Omental fat pad (tissue), 4 donors: ENCODE results near the gene SPATA19. TPM values are rescaled to one million over a fixed set of nuclear protein-coding genes. Genes with fewer than 3 reads are reported as not detected.
"Not testable (repeated sequence)": the region's sequence is repeated elsewhere in the genome, so short reads cannot be mapped to it uniquely, and the experiment has no call there.

ENCODE experiments used
- ATAC-seq: fragments of 150-250 bp; one replicate; pipeline ENCODE4 v1.9.1; 2016; ENCODE audit warnings: mild to moderate bottlenecking, moderate library complexity; ENCODE audit not compliant: low FRiP score
- DNase-seq: peaks from one replicate; pipeline ENCODE4 v3.0.0-alpha.2; 2019; ENCODE audit warnings: low spot score
- total RNA-seq, 4 donors: library from RNA; depleted of rRNA; stranded (reverse); fragments of >200 nt; gene quantifications; one replicate each; pipeline ENCODE4 v1.1.0, GENCODE V29; 2016
- TF ChIP-seq, protein P1 (sequence below), 3 donors: fragments of 450-650 bp; IDR thresholded peaks; one replicate each; pipeline ENCODE4 v1.5.1; 2016 to 2017; ENCODE audit warnings: antibody characterized with exemption in 3 of 3, mild to moderate bottlenecking in 3 of 3, moderate library complexity in 2 of 3

SPATA19 gene
- total RNA-seq, 4 donors from 2014 or later = not detected

DNA sequence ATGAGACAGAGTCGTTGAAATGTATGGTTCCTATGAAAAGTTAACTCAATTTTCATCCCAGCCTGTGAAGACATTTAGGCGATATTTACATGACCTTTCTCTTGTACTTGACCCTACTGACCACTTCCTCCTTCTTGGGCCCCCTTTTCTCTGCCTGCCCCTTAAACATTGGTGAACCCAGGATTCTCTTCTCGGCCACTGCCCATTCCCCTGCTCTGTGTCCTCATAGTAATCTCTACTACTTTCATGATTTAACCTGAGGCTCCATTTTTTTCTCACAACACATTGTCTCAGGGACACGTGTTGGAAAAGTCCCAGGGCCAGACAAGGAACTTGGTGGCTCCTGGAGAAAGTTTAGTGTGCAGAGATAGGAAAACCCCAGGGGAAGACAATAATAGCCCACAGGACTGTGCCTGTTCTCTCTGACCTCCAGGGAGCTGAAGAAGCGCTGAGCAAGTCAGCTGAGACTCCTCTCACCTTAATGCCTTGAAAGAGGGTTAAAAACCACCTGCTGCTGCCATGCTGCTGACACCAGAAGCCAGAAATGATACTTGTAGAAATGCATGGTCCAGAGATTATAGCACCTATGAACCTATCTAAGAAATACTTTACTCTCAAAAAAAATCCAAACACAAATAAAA is 42.5 kb upstream of the SPATA19 start:
- DNase-seq (no peak), ATAC-seq (no peak)
- TF ChIP-seq, protein P1, sequence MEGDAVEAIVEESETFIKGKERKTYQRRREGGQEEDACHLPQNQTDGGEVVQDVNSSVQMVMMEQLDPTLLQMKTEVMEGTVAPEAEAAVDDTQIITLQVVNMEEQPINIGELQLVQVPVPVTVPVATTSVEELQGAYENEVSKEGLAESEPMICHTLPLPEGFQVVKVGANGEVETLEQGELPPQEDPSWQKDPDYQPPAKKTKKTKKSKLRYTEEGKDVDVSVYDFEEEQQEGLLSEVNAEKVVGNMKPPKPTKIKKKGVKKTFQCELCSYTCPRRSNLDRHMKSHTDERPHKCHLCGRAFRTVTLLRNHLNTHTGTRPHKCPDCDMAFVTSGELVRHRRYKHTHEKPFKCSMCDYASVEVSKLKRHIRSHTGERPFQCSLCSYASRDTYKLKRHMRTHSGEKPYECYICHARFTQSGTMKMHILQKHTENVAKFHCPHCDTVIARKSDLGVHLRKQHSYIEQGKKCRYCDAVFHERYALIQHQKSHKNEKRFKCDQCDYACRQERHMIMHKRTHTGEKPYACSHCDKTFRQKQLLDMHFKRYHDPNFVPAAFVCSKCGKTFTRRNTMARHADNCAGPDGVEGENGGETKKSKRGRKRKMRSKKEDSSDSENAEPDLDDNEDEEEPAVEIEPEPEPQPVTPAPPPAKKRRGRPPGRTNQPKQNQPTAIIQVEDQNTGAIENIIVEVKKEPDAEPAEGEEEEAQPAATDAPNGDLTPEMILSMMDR (IDR thresholded peaks at IDR 0.05) = no peak

GRCh38 chr11:133886029-133886428 is 40.7 kb upstream of the SPATA19 start:
- TF ChIP-seq, protein P1 (IDR thresholded peaks at IDR 0.05) = no peak
- ATAC-seq (no peak), DNase-seq (no peak)

DNA sequence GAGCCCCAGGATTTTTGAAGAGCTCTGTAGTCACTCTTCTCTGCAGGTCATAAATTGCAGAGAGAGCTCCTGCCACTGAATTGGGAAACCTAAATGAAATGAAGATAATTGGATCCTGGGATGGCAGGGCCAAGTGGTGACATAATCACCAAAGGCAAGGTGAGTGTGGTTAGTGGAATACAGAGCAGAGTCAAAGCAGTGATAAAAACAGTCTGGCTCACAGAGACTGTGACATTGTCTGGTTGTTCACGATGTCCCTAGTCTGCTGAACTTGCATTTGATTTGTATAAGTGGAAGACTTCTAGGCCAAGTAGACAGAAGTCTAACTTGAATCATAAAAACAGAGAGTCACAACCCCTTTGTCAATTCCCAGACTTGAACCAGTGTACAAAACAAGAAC is 26.8 kb upstream of the SPATA19 start:
- DNase-seq (no peak), ATAC-seq (no peak)
- TF ChIP-seq, protein P1 (IDR thresholded peaks at IDR 0.05) = no peak

DNA sequence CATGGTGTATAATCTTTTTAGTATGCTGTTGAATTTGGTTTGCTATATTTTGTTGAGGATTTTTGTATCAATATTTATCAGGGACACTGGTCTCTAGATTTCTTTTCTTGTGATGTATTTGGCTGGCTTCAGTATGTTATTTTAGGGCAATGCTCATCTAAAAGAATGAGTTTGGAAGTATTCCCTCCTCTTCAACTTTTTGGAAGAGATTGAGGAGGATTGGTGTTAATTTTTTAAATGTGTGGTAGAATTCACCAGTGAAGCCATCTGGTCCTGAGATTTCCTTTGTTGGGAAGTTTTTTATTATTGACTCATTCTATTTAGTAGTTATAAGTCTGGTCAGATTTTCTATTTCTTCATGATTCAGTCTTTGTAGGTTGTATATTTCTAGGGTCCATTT is 22.1 kb upstream of the SPATA19 start:
- ATAC-seq (no peak), DNase-seq (no peak)
- TF ChIP-seq, protein P1 (IDR thresholded peaks at IDR 0.05) = no peak

DNA sequence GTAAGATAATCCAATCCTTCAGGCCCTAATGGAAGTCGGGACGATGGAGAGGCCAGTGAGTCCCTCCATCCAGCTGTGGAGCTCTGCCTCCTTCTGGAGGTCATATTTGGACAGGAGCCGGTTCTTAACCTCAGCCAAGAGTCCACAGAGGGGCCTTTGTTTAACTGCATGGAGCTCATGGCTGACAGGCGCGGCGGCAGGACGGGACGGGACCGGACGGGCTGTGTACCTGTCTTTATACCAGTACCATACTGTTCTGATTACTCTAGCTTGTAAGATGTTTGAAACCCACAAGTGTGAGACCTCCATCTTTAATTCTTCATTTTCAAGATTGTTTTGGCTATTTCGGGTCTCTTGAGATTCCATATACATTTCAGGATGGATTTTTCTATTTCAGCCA is 20.2 kb upstream of the SPATA19 start:
- no peak for ATAC-seq
- no peak for DNase-seq
- TF ChIP-seq, protein P1 (IDR thresholded peaks at IDR 0.05) = no peak

- TF ChIP-seq, protein P1 (IDR thresholded peaks at IDR 0.05) = no peak
- no peak for ATAC-seq
- DNase-seq = no peak
These were observed 19.4 kb upstream of the SPATA19 start for GRCh38 chr11:133864756-133865155.

DNA sequence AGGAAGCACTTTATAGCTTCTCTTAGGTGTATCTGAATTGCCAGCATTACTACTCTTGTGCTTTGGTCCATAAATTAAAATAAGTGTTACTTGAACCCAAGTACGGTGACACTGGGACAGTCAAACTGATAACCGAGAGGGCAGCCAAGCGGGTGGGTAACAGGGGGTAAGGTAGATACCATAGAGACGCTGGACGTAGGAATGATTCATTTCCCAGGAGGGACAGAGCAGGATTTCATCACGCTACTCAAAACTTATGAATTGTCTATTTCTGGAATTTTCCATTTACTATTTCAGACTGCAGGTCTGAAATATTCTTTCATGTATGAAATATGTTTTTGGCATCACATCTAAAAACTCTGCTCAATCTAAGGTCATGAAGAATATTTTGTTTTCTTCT is 14.8 kb upstream of the SPATA19 start:
- peak; percentile 62 for ATAC-seq

DNA sequence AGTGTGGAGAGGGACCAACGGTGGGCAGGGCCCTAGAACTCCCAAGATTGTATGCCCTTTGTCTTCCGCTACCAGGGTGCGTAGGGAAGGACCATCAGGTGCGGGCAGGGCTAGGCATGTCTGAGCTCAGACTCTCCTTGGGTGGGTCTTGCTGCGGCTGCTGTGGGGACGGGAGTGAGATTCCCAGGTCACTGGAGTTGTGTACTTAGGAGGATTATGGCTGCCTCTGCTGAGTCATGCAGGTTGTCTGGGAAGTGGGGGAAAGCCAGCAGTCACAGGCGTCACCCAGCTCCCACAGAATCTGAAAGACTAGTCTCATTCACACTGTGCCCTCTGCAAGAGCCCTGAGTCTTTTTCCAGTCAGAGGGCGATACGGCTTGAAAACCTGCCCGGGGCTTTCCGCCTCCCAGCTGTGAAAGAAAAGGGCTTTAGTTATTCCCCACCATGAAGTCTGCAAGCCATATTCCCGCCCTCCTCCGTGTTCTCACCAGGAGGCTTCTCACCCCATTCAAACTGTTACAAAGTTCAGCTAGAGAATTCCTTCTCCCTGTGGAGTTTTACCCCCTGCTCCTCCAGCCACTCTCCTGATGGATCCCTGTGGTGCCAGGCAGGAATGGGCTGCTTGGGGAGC is 9.1 kb upstream of the SPATA19 start:
- DNase-seq, ATAC-seq: not testable (repeated sequence)

More for the DNA sequence above, 14.8 kb upstream of the SPATA19 start:
- TF ChIP-seq, protein P1 (IDR thresholded peaks at IDR 0.05) = no peak
- no peak for DNase-seq
